Measurements from ENCODE around the gene ADNP2.

DNA sequence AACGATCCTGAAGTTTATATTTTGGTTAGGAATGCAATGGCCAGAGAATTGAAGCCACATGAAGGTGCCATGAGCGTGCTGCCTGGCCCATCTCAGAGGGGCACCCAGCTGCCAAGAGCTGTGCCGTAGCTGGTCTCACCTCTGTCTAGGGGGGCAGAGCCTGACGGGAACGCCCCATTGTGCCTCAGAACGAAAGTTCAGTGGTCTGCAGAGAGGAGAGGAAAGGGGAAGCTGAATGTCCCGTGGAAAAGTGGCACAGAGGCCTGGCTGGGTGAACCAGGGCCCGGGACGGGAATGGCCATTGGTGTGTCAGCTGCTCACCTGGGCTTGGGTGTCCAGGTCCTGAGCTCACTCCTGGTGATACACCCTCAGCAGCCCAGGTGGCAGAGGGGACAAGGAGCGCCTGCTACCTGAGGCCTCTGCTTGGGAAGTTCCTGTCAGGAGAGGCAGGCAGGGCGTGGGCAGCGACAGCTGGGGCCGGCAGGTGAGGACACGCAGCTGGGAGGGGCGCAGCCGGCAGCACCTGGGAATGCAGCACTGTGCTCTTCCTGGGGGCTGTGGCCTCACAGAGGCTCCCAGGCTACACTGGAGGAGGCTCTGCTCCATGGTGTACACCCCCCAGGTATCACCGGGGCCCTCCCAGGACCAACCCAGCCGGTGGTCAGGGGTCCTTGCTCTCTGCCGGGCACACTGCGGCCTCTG, 70.9 kb downstream of the ADNP2 start:
- TF ChIP-seq, protein P1, sequence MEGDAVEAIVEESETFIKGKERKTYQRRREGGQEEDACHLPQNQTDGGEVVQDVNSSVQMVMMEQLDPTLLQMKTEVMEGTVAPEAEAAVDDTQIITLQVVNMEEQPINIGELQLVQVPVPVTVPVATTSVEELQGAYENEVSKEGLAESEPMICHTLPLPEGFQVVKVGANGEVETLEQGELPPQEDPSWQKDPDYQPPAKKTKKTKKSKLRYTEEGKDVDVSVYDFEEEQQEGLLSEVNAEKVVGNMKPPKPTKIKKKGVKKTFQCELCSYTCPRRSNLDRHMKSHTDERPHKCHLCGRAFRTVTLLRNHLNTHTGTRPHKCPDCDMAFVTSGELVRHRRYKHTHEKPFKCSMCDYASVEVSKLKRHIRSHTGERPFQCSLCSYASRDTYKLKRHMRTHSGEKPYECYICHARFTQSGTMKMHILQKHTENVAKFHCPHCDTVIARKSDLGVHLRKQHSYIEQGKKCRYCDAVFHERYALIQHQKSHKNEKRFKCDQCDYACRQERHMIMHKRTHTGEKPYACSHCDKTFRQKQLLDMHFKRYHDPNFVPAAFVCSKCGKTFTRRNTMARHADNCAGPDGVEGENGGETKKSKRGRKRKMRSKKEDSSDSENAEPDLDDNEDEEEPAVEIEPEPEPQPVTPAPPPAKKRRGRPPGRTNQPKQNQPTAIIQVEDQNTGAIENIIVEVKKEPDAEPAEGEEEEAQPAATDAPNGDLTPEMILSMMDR (conservative IDR thresholded peaks at IDR 0.05; ENCODE audit: low read depth in 2 of 2): no peak
- no peak for TF ChIP-seq CREB1 (CRISPR knock-in tag; IDR thresholded peaks at IDR 0.05; ENCODE audit: low read depth)
- no peak for TF ChIP-seq EZH2 (IDR thresholded peaks at IDR 0.05; ENCODE audit: low read depth, unreplicated experiment)
- TF ChIP-seq POLR2AphosphoS5 (IDR thresholded peaks at IDR 0.05; ENCODE audit: low read depth): no peak
- TF ChIP-seq EZH2phosphoT487 (IDR thresholded peaks at IDR 0.05; ENCODE audit: unreplicated experiment): no peak
- TF ChIP-seq NANOG (IDR thresholded peaks at IDR 0.05; ENCODE audit: borderline replicate concordance): no peak
- TF ChIP-seq, protein P2, sequence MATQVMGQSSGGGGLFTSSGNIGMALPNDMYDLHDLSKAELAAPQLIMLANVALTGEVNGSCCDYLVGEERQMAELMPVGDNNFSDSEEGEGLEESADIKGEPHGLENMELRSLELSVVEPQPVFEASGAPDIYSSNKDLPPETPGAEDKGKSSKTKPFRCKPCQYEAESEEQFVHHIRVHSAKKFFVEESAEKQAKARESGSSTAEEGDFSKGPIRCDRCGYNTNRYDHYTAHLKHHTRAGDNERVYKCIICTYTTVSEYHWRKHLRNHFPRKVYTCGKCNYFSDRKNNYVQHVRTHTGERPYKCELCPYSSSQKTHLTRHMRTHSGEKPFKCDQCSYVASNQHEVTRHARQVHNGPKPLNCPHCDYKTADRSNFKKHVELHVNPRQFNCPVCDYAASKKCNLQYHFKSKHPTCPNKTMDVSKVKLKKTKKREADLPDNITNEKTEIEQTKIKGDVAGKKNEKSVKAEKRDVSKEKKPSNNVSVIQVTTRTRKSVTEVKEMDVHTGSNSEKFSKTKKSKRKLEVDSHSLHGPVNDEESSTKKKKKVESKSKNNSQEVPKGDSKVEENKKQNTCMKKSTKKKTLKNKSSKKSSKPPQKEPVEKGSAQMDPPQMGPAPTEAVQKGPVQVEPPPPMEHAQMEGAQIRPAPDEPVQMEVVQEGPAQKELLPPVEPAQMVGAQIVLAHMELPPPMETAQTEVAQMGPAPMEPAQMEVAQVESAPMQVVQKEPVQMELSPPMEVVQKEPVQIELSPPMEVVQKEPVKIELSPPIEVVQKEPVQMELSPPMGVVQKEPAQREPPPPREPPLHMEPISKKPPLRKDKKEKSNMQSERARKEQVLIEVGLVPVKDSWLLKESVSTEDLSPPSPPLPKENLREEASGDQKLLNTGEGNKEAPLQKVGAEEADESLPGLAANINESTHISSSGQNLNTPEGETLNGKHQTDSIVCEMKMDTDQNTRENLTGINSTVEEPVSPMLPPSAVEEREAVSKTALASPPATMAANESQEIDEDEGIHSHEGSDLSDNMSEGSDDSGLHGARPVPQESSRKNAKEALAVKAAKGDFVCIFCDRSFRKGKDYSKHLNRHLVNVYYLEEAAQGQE (IDR thresholded peaks at IDR 0.05; ENCODE audit: unreplicated experiment): no peak
- TF ChIP-seq ZNF331 (CRISPR knock-in tag; IDR thresholded peaks at IDR 0.05; ENCODE audit: low read depth): no peak
- TF ChIP-seq, protein P3, sequence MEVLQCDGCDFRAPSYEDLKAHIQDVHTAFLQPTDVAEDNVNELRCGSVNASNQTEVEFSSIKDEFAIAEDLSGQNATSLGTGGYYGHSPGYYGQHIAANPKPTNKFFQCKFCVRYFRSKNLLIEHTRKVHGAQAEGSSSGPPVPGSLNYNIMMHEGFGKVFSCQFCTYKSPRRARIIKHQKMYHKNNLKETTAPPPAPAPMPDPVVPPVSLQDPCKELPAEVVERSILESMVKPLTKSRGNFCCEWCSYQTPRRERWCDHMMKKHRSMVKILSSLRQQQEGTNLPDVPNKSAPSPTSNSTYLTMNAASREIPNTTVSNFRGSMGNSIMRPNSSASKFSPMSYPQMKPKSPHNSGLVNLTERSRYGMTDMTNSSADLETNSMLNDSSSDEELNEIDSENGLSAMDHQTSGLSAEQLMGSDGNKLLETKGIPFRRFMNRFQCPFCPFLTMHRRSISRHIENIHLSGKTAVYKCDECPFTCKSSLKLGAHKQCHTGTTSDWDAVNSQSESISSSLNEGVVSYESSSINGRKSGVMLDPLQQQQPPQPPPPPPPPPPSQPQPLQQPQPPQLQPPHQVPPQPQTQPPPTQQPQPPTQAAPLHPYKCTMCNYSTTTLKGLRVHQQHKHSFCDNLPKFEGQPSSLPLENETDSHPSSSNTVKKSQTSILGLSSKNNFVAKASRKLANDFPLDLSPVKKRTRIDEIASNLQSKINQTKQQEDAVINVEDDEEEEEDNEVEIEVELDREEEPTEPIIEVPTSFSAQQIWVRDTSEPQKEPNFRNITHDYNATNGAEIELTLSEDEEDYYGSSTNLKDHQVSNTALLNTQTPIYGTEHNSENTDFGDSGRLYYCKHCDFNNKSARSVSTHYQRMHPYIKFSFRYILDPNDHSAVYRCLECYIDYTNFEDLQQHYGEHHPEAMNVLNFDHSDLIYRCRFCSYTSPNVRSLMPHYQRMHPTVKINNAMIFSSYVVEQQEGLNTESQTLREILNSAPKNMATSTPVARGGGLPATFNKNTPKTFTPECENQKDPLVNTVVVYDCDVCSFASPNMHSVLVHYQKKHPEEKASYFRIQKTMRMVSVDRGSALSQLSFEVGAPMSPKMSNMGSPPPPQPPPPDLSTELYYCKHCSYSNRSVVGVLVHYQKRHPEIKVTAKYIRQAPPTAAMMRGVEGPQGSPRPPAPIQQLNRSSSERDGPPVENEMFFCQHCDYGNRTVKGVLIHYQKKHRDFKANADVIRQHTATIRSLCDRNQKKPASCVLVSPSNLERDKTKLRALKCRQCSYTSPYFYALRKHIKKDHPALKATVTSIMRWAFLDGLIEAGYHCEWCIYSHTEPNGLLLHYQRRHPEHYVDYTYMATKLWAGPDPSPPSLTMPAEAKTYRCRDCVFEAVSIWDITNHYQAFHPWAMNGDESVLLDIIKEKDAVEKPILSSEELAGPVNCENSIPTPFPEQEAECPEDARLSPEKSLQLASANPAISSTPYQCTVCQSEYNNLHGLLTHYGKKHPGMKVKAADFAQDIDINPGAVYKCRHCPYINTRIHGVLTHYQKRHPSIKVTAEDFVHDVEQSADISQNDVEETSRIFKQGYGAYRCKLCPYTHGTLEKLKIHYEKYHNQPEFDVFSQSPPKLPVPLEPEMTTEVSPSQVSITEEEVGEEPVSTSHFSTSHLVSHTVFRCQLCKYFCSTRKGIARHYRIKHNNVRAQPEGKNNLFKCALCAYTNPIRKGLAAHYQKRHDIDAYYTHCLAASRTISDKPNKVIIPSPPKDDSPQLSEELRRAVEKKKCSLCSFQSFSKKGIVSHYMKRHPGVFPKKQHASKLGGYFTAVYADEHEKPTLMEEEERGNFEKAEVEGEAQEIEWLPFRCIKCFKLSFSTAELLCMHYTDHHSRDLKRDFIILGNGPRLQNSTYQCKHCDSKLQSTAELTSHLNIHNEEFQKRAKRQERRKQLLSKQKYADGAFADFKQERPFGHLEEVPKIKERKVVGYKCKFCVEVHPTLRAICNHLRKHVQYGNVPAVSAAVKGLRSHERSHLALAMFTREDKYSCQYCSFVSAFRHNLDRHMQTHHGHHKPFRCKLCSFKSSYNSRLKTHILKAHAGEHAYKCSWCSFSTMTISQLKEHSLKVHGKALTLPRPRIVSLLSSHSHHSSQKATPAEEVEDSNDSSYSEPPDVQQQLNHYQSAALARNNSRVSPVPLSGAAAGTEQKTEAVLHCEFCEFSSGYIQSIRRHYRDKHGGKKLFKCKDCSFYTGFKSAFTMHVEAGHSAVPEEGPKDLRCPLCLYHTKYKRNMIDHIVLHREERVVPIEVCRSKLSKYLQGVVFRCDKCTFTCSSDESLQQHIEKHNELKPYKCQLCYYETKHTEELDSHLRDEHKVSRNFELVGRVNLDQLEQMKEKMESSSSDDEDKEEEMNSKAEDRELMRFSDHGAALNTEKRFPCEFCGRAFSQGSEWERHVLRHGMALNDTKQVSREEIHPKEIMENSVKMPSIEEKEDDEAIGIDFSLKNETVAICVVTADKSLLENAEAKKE (CRISPR knock-in tag; IDR thresholded peaks at IDR 0.05): no peak
- no peak for TF ChIP-seq STAT1 (IDR thresholded peaks at IDR 0.05; ENCODE audit: unreplicated experiment)
- no peak for TF ChIP-seq JUNB (IDR thresholded peaks at IDR 0.05; ENCODE audit: unreplicated experiment)

All from GM23338 (cell line).